Spleen (tissue), 7 donors: ENCODE measurements around the gene PPP1CA.

Source experiments
- POLR2A ChIP-seq, 3 donors: fragments of 450-650 bp; IDR thresholded peaks; one replicate each; pipeline ENCODE4 v1.5.1; 2017; ENCODE audit warnings: antibody characterized with exemption in 3 of 3, mild to moderate bottlenecking in 1 of 3
- POLR2AphosphoS5 ChIP-seq, 3 donors: sonication (generic); formaldehyde crosslinking; IDR thresholded peaks; one replicate each; pipeline ENCODE4 v1.5.1; 2017; ENCODE audit warnings: antibody characterized with exemption in 3 of 3
- TF ChIP-seq, protein P1 (sequence below), 11 experiments: fragments of 200-600 bp in 7 of 11; fragments of 450-650 bp in 4 of 11; sonication (generic) in 4 of 11; IDR thresholded peaks in 8 of 11; conservative IDR thresholded peaks in 3 of 11; 1 replicate in 7 of 11; 2 replicates in 4 of 11; pipeline versions ENCODE4 v1.4.0 to v1.8.0; 2016 to 2021; ENCODE audit warnings: antibody characterized with exemption in 11 of 11, inconsistent platforms in 4 of 11, mild to moderate bottlenecking in 1 of 11
- donor health status: DM: no; HTN: no; CAD: no; lungs with moderate emphysema.
- donor health status: DM: no; HTN: no; CAD: no.
- donor health status: DM: no; HTN: no; CAD: no.

GRCh38 chr11:67391304-67392182 is 10.1 kb downstream of the PPP1CA start, which contains the start of gene RAD9A:
- TF ChIP-seq POLR2A (IDR thresholded peaks at IDR 0.05) (peak in 2 of 3 donors; percentile 25 to 56), POLR2AphosphoS5 (IDR thresholded peaks at IDR 0.05) (peak; percentile 91 to 95 (median 94))
- TF ChIP-seq, protein P1, sequence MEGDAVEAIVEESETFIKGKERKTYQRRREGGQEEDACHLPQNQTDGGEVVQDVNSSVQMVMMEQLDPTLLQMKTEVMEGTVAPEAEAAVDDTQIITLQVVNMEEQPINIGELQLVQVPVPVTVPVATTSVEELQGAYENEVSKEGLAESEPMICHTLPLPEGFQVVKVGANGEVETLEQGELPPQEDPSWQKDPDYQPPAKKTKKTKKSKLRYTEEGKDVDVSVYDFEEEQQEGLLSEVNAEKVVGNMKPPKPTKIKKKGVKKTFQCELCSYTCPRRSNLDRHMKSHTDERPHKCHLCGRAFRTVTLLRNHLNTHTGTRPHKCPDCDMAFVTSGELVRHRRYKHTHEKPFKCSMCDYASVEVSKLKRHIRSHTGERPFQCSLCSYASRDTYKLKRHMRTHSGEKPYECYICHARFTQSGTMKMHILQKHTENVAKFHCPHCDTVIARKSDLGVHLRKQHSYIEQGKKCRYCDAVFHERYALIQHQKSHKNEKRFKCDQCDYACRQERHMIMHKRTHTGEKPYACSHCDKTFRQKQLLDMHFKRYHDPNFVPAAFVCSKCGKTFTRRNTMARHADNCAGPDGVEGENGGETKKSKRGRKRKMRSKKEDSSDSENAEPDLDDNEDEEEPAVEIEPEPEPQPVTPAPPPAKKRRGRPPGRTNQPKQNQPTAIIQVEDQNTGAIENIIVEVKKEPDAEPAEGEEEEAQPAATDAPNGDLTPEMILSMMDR (IDR thresholded peaks at IDR 0.05 in 8 of 11, conservative IDR thresholded peaks at IDR 0.05 in 3 of 11): peak in 5 of 11 experiments; percentile 5 to 35 (median 24)
